H1 (cell line): ENCODE measurements around the gene CAMSAP3. TPM values are rescaled to one million over a fixed set of nuclear protein-coding genes. Genes with fewer than 3 reads are reported as not detected.

Experiments
- CTCF ChIA-PET: fragments of 300-600 bp; sonication (Branson Sonifier 250); formaldehyde crosslinking; loops from one replicate; lab custom pipeline; 2021; ENCODE audit not compliant: partially characterized antibody; lab: Charles Lee
- POLR2A ChIA-PET: fragments of 300-600 bp; sonication (Branson Sonifier 250); formaldehyde crosslinking; loops from one replicate; lab custom pipeline; 2021; ENCODE audit warnings: inconsistent platforms; ENCODE audit not compliant: partially characterized antibody; lab: Charles Lee
- DNase-seq, 2 experiments: peaks; one replicate each; pipeline versions ENCODE4 v3.0.0 to v3.0.0-alpha.2; 2010 to 2022; ENCODE audit warnings: low spot score in 2 of 2, low read depth in 1 of 2, mixed read lengths in 1 of 2
- FAIRE-seq: peaks from 2 replicates; lab custom pipeline; 2011; peaks lifted over from hg19 to GRCh38; lab: Jason Lieb, UNC
- H2AFZ ChIP-seq: 2 replicates; pipeline ENCODE4 v1.8.1; 2012; ENCODE audit warnings: low read length, inconsistent platforms
- H2AK5ac ChIP-seq: 2 replicates; pipeline ENCODE4 v1.6.1; 2013; ENCODE audit warnings: low read depth, low read length
- H2BK120ac ChIP-seq: replicated peaks from 2 replicates; pipeline ENCODE3; 2013; ENCODE audit warnings: low read depth, low read length, inconsistent platforms
- H2BK12ac ChIP-seq: 2 replicates; pipeline ENCODE4 v1.6.1; 2013; ENCODE audit warnings: low read depth, low read length
- H2BK15ac ChIP-seq: 2 replicates; pipeline ENCODE4 v1.6.1; 2013; ENCODE audit warnings: low read length
- H2BK20ac ChIP-seq: 2 replicates; pipeline ENCODE4 v1.6.1; 2013; ENCODE audit warnings: low read length
- H2BK5ac ChIP-seq: 2 replicates; pipeline ENCODE4 v1.6.1; 2013; ENCODE audit warnings: low read depth, low read length
- H3K14ac ChIP-seq: 2 replicates; pipeline ENCODE4 v1.6.1; 2013; ENCODE audit warnings: inconsistent platforms; ENCODE audit not compliant: insufficient read length
- H3K18ac ChIP-seq: 2 replicates; pipeline ENCODE4 v1.6.1; 2013; ENCODE audit warnings: low read length; ENCODE audit errors: extremely low read depth
- H3K23ac ChIP-seq: 2 replicates; pipeline ENCODE4 v1.6.1; 2013; ENCODE audit warnings: inconsistent platforms; ENCODE audit not compliant: insufficient read length
- H3K23me2 ChIP-seq: 2 replicates; pipeline ENCODE4 v1.6.1; 2013; ENCODE audit warnings: low read depth, low read length
- H3K27ac ChIP-seq: 2 replicates; pipeline ENCODE4 v1.6.1; 2011; ENCODE audit warnings: low read depth, low read length, inconsistent platforms
- H3K27me3 ChIP-seq, 4 experiments: replicated peaks in 1 of 4; 1 replicate in 1 of 4; 2 replicates in 3 of 4; pipeline versions ENCODE4 v1.6.1 to v1.8.1; 2011 to 2013; ENCODE audit warnings: low read length in 3 of 4, mild to moderate bottlenecking in 3 of 4, inconsistent platforms in 2 of 4, mixed read lengths in 2 of 4, moderate library complexity in 1 of 4; ENCODE audit not compliant: control insufficient read depth in 3 of 4, insufficient read depth in 3 of 4; ENCODE audit errors: extremely low read depth in 1 of 4
- H3K36me3 ChIP-seq, 4 experiments: 2 replicates each; pipeline versions ENCODE4 v1.6.1 to v1.8.1; 2011 to 2013; ENCODE audit warnings: mild to moderate bottlenecking in 4 of 4, low read length in 3 of 4, moderate library complexity in 2 of 4, control low read depth in 1 of 4, inconsistent platforms in 1 of 4; ENCODE audit not compliant: insufficient read depth in 4 of 4, control insufficient read depth in 2 of 4
- H3K4ac ChIP-seq: replicated peaks from 2 replicates; pipeline ENCODE3; 2013; ENCODE audit warnings: low read length, low read depth, mixed read lengths, inconsistent platforms; ENCODE audit not compliant: insufficient read length
- H3K4me1 ChIP-seq, 4 experiments: replicated peaks in 1 of 4; 1 replicate in 1 of 4; 2 replicates in 3 of 4; pipeline versions ENCODE4 v1.6.1 to v1.8.1; 2011 to 2013; ENCODE audit warnings: low read length in 3 of 4, inconsistent platforms in 2 of 4, mixed read lengths in 1 of 4; ENCODE audit not compliant: insufficient read depth in 4 of 4, control insufficient read depth in 3 of 4
- H3K4me2 ChIP-seq, 2 experiments: 2 replicates each; pipeline versions ENCODE4 v1.6.1 to v1.8.1; 2011 to 2013; ENCODE audit warnings: low read depth in 2 of 2, low read length in 2 of 2, control low read depth in 1 of 2, inconsistent platforms in 1 of 2, mild to moderate bottlenecking in 1 of 2; ENCODE audit not compliant: insufficient read depth in 1 of 2
- H3K4me3 ChIP-seq, 4 experiments: fragments of 200-600, 300-600 bp in 1 of 4; sonication (generic), shearing (Covaris generic), sonication (Bioruptor Twin) in 1 of 4; 2 replicates each; pipeline versions ENCODE4 v1.5.1 to v1.8.1; 2011 to 2016; ENCODE audit warnings: low read length in 4 of 4, low read depth in 3 of 4, control low read depth in 2 of 4, inconsistent platforms in 2 of 4, mild to moderate bottlenecking in 2 of 4, mixed read lengths in 1 of 4, moderate library complexity in 1 of 4; ENCODE audit not compliant: insufficient read depth in 2 of 4; ENCODE audit errors: extremely low read depth in 1 of 4
- H3K56ac ChIP-seq: replicated peaks from 2 replicates; pipeline ENCODE3; 2013; ENCODE audit warnings: low read depth, mild to moderate bottlenecking, mixed read lengths, low read length, inconsistent platforms; ENCODE audit not compliant: insufficient read length
- H3K79me1 ChIP-seq: 2 replicates; pipeline ENCODE4 v1.6.1; 2013; ENCODE audit warnings: low read depth, low read length, control low read depth
- H3K79me2 ChIP-seq, 2 experiments: 2 replicates each; pipeline versions ENCODE4 v1.6.1 to v1.8.1; 2012 to 2013; ENCODE audit warnings: low read length in 2 of 2, mild to moderate bottlenecking in 2 of 2, inconsistent platforms in 1 of 2; ENCODE audit not compliant: insufficient read depth in 2 of 2, control insufficient read depth in 1 of 2
- H3K9ac ChIP-seq, 4 experiments: replicated peaks in 1 of 4; 1 replicate in 1 of 4; 2 replicates in 3 of 4; pipeline versions ENCODE4 v1.6.1 to v1.8.1; 2011 to 2013; ENCODE audit warnings: low read depth in 3 of 4, low read length in 3 of 4, control low read depth in 2 of 4, mild to moderate bottlenecking in 2 of 4, moderate library complexity in 2 of 4, inconsistent platforms in 1 of 4; ENCODE audit errors: extremely low read depth in 1 of 4
- H3K9me3 ChIP-seq, 2 experiments: 2 replicates each; pipeline versions ENCODE4 v1.6.1 to v1.8.1; 2012 to 2013; ENCODE audit warnings: mild to moderate bottlenecking in 2 of 2, moderate library complexity in 2 of 2, control low read depth in 1 of 2, inconsistent platforms in 1 of 2, low read depth in 1 of 2, low read length in 1 of 2, mixed read lengths in 1 of 2; ENCODE audit not compliant: insufficient read depth in 2 of 2
- H4K20me1 ChIP-seq, 2 experiments: replicated peaks in 1 of 2; 2 replicates each; pipeline versions ENCODE3 to v1.8.1; 2011 to 2013; ENCODE audit warnings: inconsistent platforms in 2 of 2, low read length in 2 of 2, mild to moderate bottlenecking in 1 of 2; ENCODE audit not compliant: insufficient read depth in 2 of 2, control insufficient read depth in 1 of 2
- H4K5ac ChIP-seq: 2 replicates; pipeline ENCODE4 v1.6.1; 2013; ENCODE audit warnings: low read length, low read depth, mixed read lengths, inconsistent platforms; ENCODE audit not compliant: insufficient read length
- H4K8ac ChIP-seq: 2 replicates; pipeline ENCODE4 v1.8.0; 2013; ENCODE audit warnings: mild to moderate bottlenecking, moderate library complexity, low read length, inconsistent platforms; ENCODE audit not compliant: insufficient read depth; ENCODE audit errors: extremely low read depth
- H4K91ac ChIP-seq: replicated peaks from 2 replicates; pipeline ENCODE3; 2013; ENCODE audit warnings: low read length, mixed read lengths, inconsistent platforms; ENCODE audit not compliant: insufficient read length
- BCL11A ChIP-seq, 2 experiments: IDR thresholded peaks; one replicate each; pipeline ENCODE4 v1.6.1; 2011; ENCODE audit warnings: low read depth in 2 of 2, low read length in 2 of 2, mild to moderate bottlenecking in 2 of 2
- CEBPB ChIP-seq: IDR thresholded peaks from 2 replicates; pipeline ENCODE4 v1.6.1; 2012; ENCODE audit warnings: low read depth, low read length
- CHD1 ChIP-seq: IDR thresholded peaks from 2 replicates; pipeline ENCODE4 v1.6.1; 2012; ENCODE audit warnings: low read depth, low read length, improper control_type of control experiment
- CHD2 ChIP-seq: IDR thresholded peaks from 2 replicates; pipeline ENCODE4 v1.6.1; 2012; ENCODE audit warnings: low read length, improper control_type of control experiment
- CTBP2 ChIP-seq: IDR thresholded peaks from 2 replicates; pipeline ENCODE4 v1.7.0; 2011; ENCODE audit warnings: borderline replicate concordance, mild to moderate bottlenecking, moderate library complexity, mixed read lengths, low read length; ENCODE audit not compliant: insufficient read depth, insufficient read length
- EZH2 ChIP-seq: fragments of 200-600 bp; sonication (generic); IDR thresholded peaks from 2 replicates; pipeline ENCODE4 v1.7.1; 2012; ENCODE audit warnings: low read depth, mild to moderate bottlenecking, moderate library complexity, low read length, inconsistent platforms; ENCODE audit not compliant: severe bottlenecking
- KDM1A ChIP-seq: fragments of 200-600, 300-600 bp; sonication (generic); IDR thresholded peaks from 2 replicates; pipeline ENCODE4 v1.7.1; 2016; ENCODE audit warnings: mild to moderate bottlenecking, low read length, borderline replicate concordance
- POLR2A ChIP-seq, 2 experiments: IDR thresholded peaks; 1 replicate in 1 of 2; 2 replicates in 1 of 2; pipeline ENCODE4 v1.6.1; 2011; ENCODE audit warnings: low read depth in 2 of 2, low read length in 2 of 2, mild to moderate bottlenecking in 2 of 2; ENCODE audit errors: control extremely low read depth in 1 of 2
- POU5F1 ChIP-seq: IDR thresholded peaks from 2 replicates; pipeline ENCODE4 v1.6.1; 2011; ENCODE audit warnings: low read depth, mild to moderate bottlenecking, low read length, moderate library complexity
- RBBP5 ChIP-seq: IDR thresholded peaks from 2 replicates; pipeline ENCODE4 v1.7.1; 2012; ENCODE audit warnings: low read depth, mild to moderate bottlenecking, inconsistent platforms, low read length, moderate library complexity, borderline replicate concordance
- RFX5 ChIP-seq: IDR thresholded peaks from 2 replicates; pipeline ENCODE4 v1.6.1; 2011; ENCODE audit warnings: low read depth, low read length, improper control_type of control experiment, borderline replicate concordance
- SIN3A ChIP-seq, 2 experiments: IDR thresholded peaks in 1 of 2; conservative IDR thresholded peaks in 1 of 2; 2 replicates each; pipeline ENCODE4 v1.6.1; 2011 to 2012; ENCODE audit warnings: low read length in 2 of 2, improper control_type of control experiment in 1 of 2, low read depth in 1 of 2, mild to moderate bottlenecking in 1 of 2
- SP2 ChIP-seq: IDR thresholded peaks from 2 replicates; pipeline ENCODE4 v1.6.1; 2012; ENCODE audit warnings: mild to moderate bottlenecking, low read length, inconsistent platforms
- TAF1 ChIP-seq: IDR thresholded peaks from 2 replicates; pipeline ENCODE4 v1.6.1; 2011; ENCODE audit warnings: mild to moderate bottlenecking, low read depth, low read length
- TEAD4 ChIP-seq: IDR thresholded peaks from 2 replicates; pipeline ENCODE4 v1.6.1; 2012; ENCODE audit warnings: low read depth, low read length, inconsistent platforms, mixed read lengths
- WGBS, 2 experiments: shearing (Covaris generic) in 1 of 2; methylation state at CpG; one replicate each; pipeline versions ENCODE4 v1.1.6 to v1.1.7; 2013 to 2015; ENCODE audit warnings: low lambda C conversion rate in 2 of 2, mixed read lengths in 2 of 2, inconsistent platforms in 1 of 2, low coverage in 1 of 2, missing lambda C conversion rate in 1 of 2; ENCODE audit not compliant: insufficient replicate concordance in 2 of 2, insufficient coverage in 1 of 2, insufficient read length in 1 of 2; ENCODE audit errors: extremely low coverage in 1 of 2, missing lambda C conversion rate in 1 of 2; 5-methylcytosine and 5-hydroxymethylcytosine counted together
- polyA plus RNA-seq, 7 experiments: library from polyadenylated mRNA; depleted of rRNA in 3 of 7; stranded (reverse) in 5 of 7; unstranded in 2 of 7; fragments of >200 nt in 5 of 7; fragments of 200-250 nt in 2 of 7; gene quantifications; 1 replicate in 5 of 7; 2 replicates in 1 of 7; 4 replicates in 1 of 7; pipeline versions ENCODE4 v1.2.1 to v1.2.3, GENCODE V29; 2011 to 2013; ENCODE audit warnings: missing spikeins in 2 of 7, mixed read lengths in 2 of 7
- total RNA-seq: library from RNA; stranded (reverse); fragmentation: NEBNext Ultra II Directional; extraction: Animal tissue kit (Norgen Biotek cat#: 25700); gene quantifications from 2 replicates; pipeline ENCODE4 v1.2.1, GENCODE V29; 2021

Gene CAMSAP3
- total and polyA plus RNA-seq, 2 of the 8 experiments (the other 6 are each of a cell fraction or from before 2014, with no cell fraction given) = 11.4 to 30.4 TPM

DNA sequence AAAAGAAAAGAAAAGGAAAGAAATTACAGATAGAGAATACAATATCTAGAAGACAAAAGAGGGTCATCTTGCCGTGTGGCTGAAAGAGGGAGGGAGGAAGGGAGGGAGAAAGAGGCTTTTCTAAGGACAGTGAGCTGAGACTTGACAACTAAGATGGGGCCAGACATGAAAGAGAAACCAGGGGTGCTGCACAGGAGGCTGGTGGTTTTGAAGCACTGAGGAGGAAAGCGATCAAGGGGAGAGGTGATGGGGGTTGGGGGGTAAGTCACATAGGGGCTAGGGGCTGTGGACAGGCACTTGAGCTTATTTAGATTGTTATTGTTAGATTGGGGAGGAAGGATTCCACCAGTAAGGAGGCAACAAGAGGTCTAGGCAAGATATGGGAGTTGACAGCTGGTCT lies 42.9 kb upstream of the CAMSAP3 start:
- H2BK20ac ChIP-seq = no peak overlapping the region
- ChIA-PET CTCF (no interaction called here), POLR2A (interaction anchor here (1.1 to 1.2 kb wide), 2 partner anchors 9 to 44 kb away, joined by 3 read pairs; no protein-coding TSS in a partner anchor)
- H4K8ac ChIP-seq = no peak overlapping the region
- WGBS, 2 experiments = 69% methylated on average over 2 of the region's 2 CpGs; no CpG with 5 or more reads in 1 of the 2 experiments
- no peak overlapping the region for H2AK5ac ChIP-seq
- H4K20me1 ChIP-seq = peaks cover 0 to 4% of the 10 kb centered on the region in 2 experiments
- no peak overlapping the region for H4K5ac ChIP-seq
- H3K23me2 ChIP-seq = peaks cover 2% of the 10 kb centered on the region; the same call in 1 of the 2 replicates
- H3K4ac ChIP-seq = no peak overlapping the region
- no peak overlapping the region for H3K56ac ChIP-seq
- no peak overlapping the region for H4K91ac ChIP-seq
- no peak overlapping the region for H2BK12ac ChIP-seq
- H2BK5ac ChIP-seq = no peak overlapping the region
- no peak overlapping the region for H3K23ac ChIP-seq
- no peak overlapping the region for H3K4me2 ChIP-seq
- H3K4me3 ChIP-seq = no peak overlapping the region
- H3K14ac ChIP-seq = no peak overlapping the region
- DNase-seq = no peak
- H2BK120ac ChIP-seq = no peak overlapping the region
- no peaks in the 10 kb centered on the region for H3K79me2 ChIP-seq
- peaks cover 9 to 24% (median 14%) of the 10 kb centered on the region in 4 experiments for H3K36me3 ChIP-seq
- H3K9me3 ChIP-seq = no peaks in the 10 kb centered on the region
- no peak overlapping the region for H2BK15ac ChIP-seq
- H3K9ac ChIP-seq = no peak overlapping the region
- H3K27me3 ChIP-seq = no peaks in the 10 kb centered on the region
- no peaks in the 10 kb centered on the region for H3K79me1 ChIP-seq
- H3K4me1 ChIP-seq = peaks cover 0 to 11% (median 8%) of the 10 kb centered on the region in 4 experiments; a peak in 5 of 7 replicates
- no peak overlapping the region for H3K18ac ChIP-seq
- H2AFZ ChIP-seq = no peak overlapping the region
- FAIRE-seq = no peak
- H3K27ac ChIP-seq = no peak overlapping the region
- TF ChIP-seq POU5F1 (no peak), EZH2 (no peak), CEBPB (no peak), SP2 (no peak), RFX5 (no peak), POLR2A (IDR thresholded peaks at IDR 0.05; ENCODE audit: control extremely low read depth in 1 of 2, low read depth in 2 of 2, low read length in 2 of 2) (no peak), CHD2 (no peak), CTBP2 (no peak), BCL11A (IDR thresholded peaks at IDR 0.05; ENCODE audit: low read depth in 2 of 2, low read length in 2 of 2) (no peak), TEAD4 (no peak), KDM1A (no peak), RBBP5 (no peak), SIN3A (conservative IDR thresholded peaks at IDR 0.05 in 1 of 2, IDR thresholded peaks at IDR 0.05 in 1 of 2; ENCODE audit: low read depth in 1 of 2, low read length in 2 of 2) (no peak), CHD1 (no peak), TAF1 (no peak)
